WTC11 (cell line): Measurements from ENCODE around the gene ARPC2.

Experiments used
- CREB1 ChIP-seq: sonication (generic); formaldehyde crosslinking; IDR thresholded peaks from 2 replicates; pipeline ENCODE4 v1.8.0; 2023; ENCODE audit warnings: mild to moderate bottlenecking, missing genetic modification reagents
- CREM ChIP-seq: sonication (generic); formaldehyde crosslinking; IDR thresholded peaks from 2 replicates; pipeline ENCODE4 v1.8.1; 2022; ENCODE audit warnings: mild to moderate bottlenecking, missing genetic modification reagents, moderate library complexity
- CTCF ChIP-seq: fragments of 200-600 bp; IDR thresholded peaks from 2 replicates; pipeline ENCODE4 v1.8.0; 2022; ENCODE audit warnings: antibody characterized with exemption
- GABPB1 ChIP-seq: sonication (generic); formaldehyde crosslinking; IDR thresholded peaks from 2 replicates; pipeline ENCODE4 v1.8.1; 2023; ENCODE audit warnings: mild to moderate bottlenecking, missing genetic modification reagents
- NFE2L1 ChIP-seq: sonication (generic); formaldehyde crosslinking; IDR thresholded peaks from 2 replicates; pipeline ENCODE4 v1.8.1; 2023; ENCODE audit warnings: missing genetic modification reagents
- NR1H2 ChIP-seq: sonication (generic); formaldehyde crosslinking; IDR thresholded peaks from 2 replicates; pipeline ENCODE4 v1.9.0; 2021; ENCODE audit warnings: mild to moderate bottlenecking, moderate library complexity, missing genetic modification reagents
- NR2C2 ChIP-seq: sonication (generic); formaldehyde crosslinking; IDR thresholded peaks from 2 replicates; pipeline ENCODE4 v1.8.0; 2022; ENCODE audit warnings: mild to moderate bottlenecking, missing genetic modification reagents
- SOX15 ChIP-seq: fragments of 250-450 bp; sonication (Bioruptor Pico); IDR thresholded peaks from 2 replicates; pipeline ENCODE4 v1.9.0; 2021; ENCODE audit warnings: mild to moderate bottlenecking
- TEAD4 ChIP-seq: sonication (generic); formaldehyde crosslinking; IDR thresholded peaks from 2 replicates; pipeline ENCODE4 v1.8.0; 2022; ENCODE audit warnings: mild to moderate bottlenecking, missing genetic modification reagents
- ZNF219 ChIP-seq: sonication (generic); formaldehyde crosslinking; IDR thresholded peaks from 2 replicates; pipeline ENCODE4 v1.8.0; 2023; ENCODE audit warnings: missing genetic modification reagents, mild to moderate bottlenecking, borderline replicate concordance
- ZNF263 ChIP-seq: sonication (generic); formaldehyde crosslinking; IDR thresholded peaks from 2 replicates; pipeline ENCODE4 v1.8.1; 2022; ENCODE audit warnings: low read depth, mild to moderate bottlenecking, moderate library complexity, missing genetic modification reagents
- ZNF416 ChIP-seq: fragments of 250-450 bp; sonication (Bioruptor Pico); IDR thresholded peaks from 2 replicates; pipeline ENCODE4 v1.9.0; 2021; ENCODE audit warnings: mild to moderate bottlenecking, inconsistent platforms
- TF ChIP-seq, protein P1 (sequence below): sonication (generic); formaldehyde crosslinking; IDR thresholded peaks from 2 replicates; pipeline ENCODE4 v1.8.1; 2022; ENCODE audit warnings: low read depth, mild to moderate bottlenecking, moderate library complexity, missing genetic modification reagents, borderline replicate concordance

GRCh38 chr2:218264773-218265561, 48.0 kb downstream of the ARPC2 start:
- no peak for TF ChIP-seq CTCF
- no peak for TF ChIP-seq ZNF219 (CRISPR knock-in tag)
- no peak for TF ChIP-seq TEAD4 (CRISPR knock-in tag)
- TF ChIP-seq NR1H2 (CRISPR knock-in tag) = no peak
- TF ChIP-seq CREB1 = no peak
- TF ChIP-seq SOX15 = no peak
- TF ChIP-seq, protein P1, sequence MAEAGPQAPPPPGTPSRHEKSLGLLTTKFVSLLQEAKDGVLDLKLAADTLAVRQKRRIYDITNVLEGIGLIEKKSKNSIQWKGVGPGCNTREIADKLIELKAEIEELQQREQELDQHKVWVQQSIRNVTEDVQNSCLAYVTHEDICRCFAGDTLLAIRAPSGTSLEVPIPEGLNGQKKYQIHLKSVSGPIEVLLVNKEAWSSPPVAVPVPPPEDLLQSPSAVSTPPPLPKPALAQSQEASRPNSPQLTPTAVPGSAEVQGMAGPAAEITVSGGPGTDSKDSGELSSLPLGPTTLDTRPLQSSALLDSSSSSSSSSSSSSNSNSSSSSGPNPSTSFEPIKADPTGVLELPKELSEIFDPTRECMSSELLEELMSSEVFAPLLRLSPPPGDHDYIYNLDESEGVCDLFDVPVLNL (CRISPR knock-in tag) = no peak
- TF ChIP-seq ZNF416 (CRISPR knock-in tag) = no peak
- no peak for TF ChIP-seq GABPB1 (CRISPR knock-in tag)
- TF ChIP-seq NR2C2 = no peak
- TF ChIP-seq ZNF263 = no peak
- TF ChIP-seq CREM (CRISPR knock-in tag) = no peak
- TF ChIP-seq NFE2L1 (CRISPR knock-in tag) = no peak
